Stimulated activated effector memory CD8-positive, alpha-beta T cell treated with anti-CD3 and anti-CD28 coated beads, Interleukin-12 subunit alpha, Interleukin-12 subunit beta, amount 100 ng/mL, for 72 hours (primary cell): ENCODE results near the gene SNPH.
A peak's percentile ranks its signal among the peaks of the same experiment; 100 is the strongest.

Experiments used
- ATAC-seq: fragments of 150-1000 bp; cut with Tn5 transposase; 2 replicates; pipeline ENCODE4 v1.10.0; 2021
- DNase-seq, 2 donors: peaks; one replicate each; pipeline ENCODE4 v3.0.0; 2021 to 2022; ENCODE audit warnings: low spot score in 2 of 2
- H3K27ac Mint-ChIP-seq: one replicate; pipeline ENCODE4 v1.8.0; 2022; ENCODE audit warnings: mild to moderate bottlenecking, mixed read lengths
- H3K36me3 Mint-ChIP-seq: one replicate; pipeline ENCODE4 v1.8.0; 2022; ENCODE audit warnings: mild to moderate bottlenecking, mixed read lengths
- H3K4me1 Mint-ChIP-seq: one replicate; pipeline ENCODE4 v1.8.0; 2022; ENCODE audit warnings: mixed read lengths
- H3K4me3 Mint-ChIP-seq: one replicate; pipeline ENCODE4 v1.8.0; 2022; ENCODE audit warnings: mild to moderate bottlenecking, mixed read lengths
- H3K9me3 Mint-ChIP-seq: one replicate; pipeline ENCODE4 v1.8.0; 2022; ENCODE audit warnings: mixed read lengths

SNPH gene

GRCh38 chr20:1319462-1319861 lies 53.4 kb downstream of the SNPH start:
- H3K36me3 Mint-ChIP-seq = peaks cover 5% of the 10 kb centered on the region
- H3K4me1 Mint-ChIP-seq = peaks cover 10% of the 10 kb centered on the region
- no peak overlapping the region for H3K4me3 Mint-ChIP-seq
- H3K9me3 Mint-ChIP-seq = no peaks in the 10 kb centered on the region
- H3K27ac Mint-ChIP-seq = peak overlapping the region; percentile 61
- no peak for ATAC-seq
- no peak for DNase-seq

- ATAC-seq (no peak), DNase-seq (no peak)
- Mint-ChIP-seq H3K9me3 (no peaks in the 10 kb centered on the region), H3K27ac (no peak overlapping the region), H3K36me3 (peaks cover 5% of the 10 kb centered on the region), H3K4me3 (no peak overlapping the region), H3K4me1 (peaks cover 10% of the 10 kb centered on the region)
These were observed 53.9 kb downstream of the SNPH start for GRCh38 chr20:1320016-1320415.

GRCh38 chr20:1320902-1321653 lies 55.0 kb downstream of the SNPH start:
- Mint-ChIP-seq H3K4me3 (no peak overlapping the region), H3K9me3 (no peaks in the 10 kb centered on the region), H3K4me1 (peaks cover 10% of the 10 kb centered on the region), H3K36me3 (peaks cover 5% of the 10 kb centered on the region), H3K27ac (peak overlapping the region; percentile 85)
- DNase-seq = no peak
- ATAC-seq = no peak

- peak overlapping the region; percentile 85 for H3K27ac Mint-ChIP-seq
- H3K9me3 Mint-ChIP-seq = no peaks in the 10 kb centered on the region
- no peak overlapping the region for H3K4me3 Mint-ChIP-seq
- H3K36me3 Mint-ChIP-seq = peaks cover 5% of the 10 kb centered on the region
- no peak for ATAC-seq
- no peak for DNase-seq
- H3K4me1 Mint-ChIP-seq = peaks cover 10% of the 10 kb centered on the region
These were observed 55.5 kb downstream of the SNPH start for GRCh38 chr20:1321654-1321939.

GRCh38 chr20:1322511-1323245 lies 56.6 kb downstream of the SNPH start:
- DNase-seq = no peak
- no peak overlapping the region for H3K4me3 Mint-ChIP-seq
- no peak for ATAC-seq
- peaks cover 5% of the 10 kb centered on the region for H3K36me3 Mint-ChIP-seq
- H3K27ac Mint-ChIP-seq = peak overlapping the region; percentile 54
- peaks cover 6% of the 10 kb centered on the region for H3K4me1 Mint-ChIP-seq
- no peaks in the 10 kb centered on the region for H3K9me3 Mint-ChIP-seq

- no peak overlapping the region for H3K4me3 Mint-ChIP-seq
- no peaks in the 10 kb centered on the region for H3K4me1 Mint-ChIP-seq
- peak overlapping the region; percentile 54 for H3K27ac Mint-ChIP-seq
- DNase-seq (no peak), ATAC-seq (no peak)
- no peaks in the 10 kb centered on the region for H3K9me3 Mint-ChIP-seq
- peaks cover 5% of the 10 kb centered on the region for H3K36me3 Mint-ChIP-seq
These were observed 57.2 kb downstream of the SNPH start for GRCh38 chr20:1323256-1323655.

GRCh38 chr20:1323830-1324597 lies 57.9 kb downstream of the SNPH start:
- Mint-ChIP-seq H3K4me1 (no peaks in the 10 kb centered on the region), H3K9me3 (no peaks in the 10 kb centered on the region), H3K27ac (no peak overlapping the region), H3K4me3 (no peak overlapping the region), H3K36me3 (peaks cover 5% of the 10 kb centered on the region)
- DNase-seq (no peak), ATAC-seq (no peak)

- ATAC-seq = no peak
- Mint-ChIP-seq H3K27ac (no peak overlapping the region), H3K36me3 (peaks cover 9% of the 10 kb centered on the region), H3K4me3 (no peak overlapping the region), H3K9me3 (no peaks in the 10 kb centered on the region), H3K4me1 (peaks cover 3% of the 10 kb centered on the region)
- no peak for DNase-seq
These were observed 58.6 kb downstream of the SNPH start for GRCh38 chr20:1324598-1325172.

- no peaks in the 10 kb centered on the region for H3K9me3 Mint-ChIP-seq
- DNase-seq (peak; percentile 96 to 100), ATAC-seq (peak; percentile 91)
- H3K4me3 Mint-ChIP-seq = no peak overlapping the region
- no peak overlapping the region for H3K27ac Mint-ChIP-seq
- peaks cover 10% of the 10 kb centered on the region for H3K4me1 Mint-ChIP-seq
- H3K36me3 Mint-ChIP-seq = peaks cover 11% of the 10 kb centered on the region
These were observed 59.3 kb downstream of the SNPH start for GRCh38 chr20:1325173-1326030.

- peaks cover 19% of the 10 kb centered on the region for H3K4me1 Mint-ChIP-seq
- H3K9me3 Mint-ChIP-seq = no peaks in the 10 kb centered on the region
- DNase-seq (peak in 1 of 2 donors; percentile 47), ATAC-seq (no peak)
- peaks cover 10% of the 10 kb centered on the region for H3K36me3 Mint-ChIP-seq
- H3K27ac Mint-ChIP-seq = no peak overlapping the region
- no peak overlapping the region for H3K4me3 Mint-ChIP-seq
These were observed 60.2 kb downstream of the SNPH start for GRCh38 chr20:1326031-1326930.

- Mint-ChIP-seq H3K36me3 (peaks cover 15% of the 10 kb centered on the region), H3K4me3 (no peak overlapping the region), H3K4me1 (peaks cover 29% of the 10 kb centered on the region), H3K9me3 (no peaks in the 10 kb centered on the region), H3K27ac (no peak overlapping the region)
- no peak for ATAC-seq
- peak; percentile 2 to 49 for DNase-seq
These were observed 61.2 kb downstream of the SNPH start for GRCh38 chr20:1327241-1327653.

- Mint-ChIP-seq H3K4me3 (no peak overlapping the region), H3K9me3 (no peaks in the 10 kb centered on the region), H3K27ac (no peak overlapping the region), H3K36me3 (peaks cover 22% of the 10 kb centered on the region), H3K4me1 (peaks cover 35% of the 10 kb centered on the region)
- DNase-seq (peak in 1 of 2 donors; percentile 1), ATAC-seq (no peak)
These were observed 62.0 kb downstream of the SNPH start for GRCh38 chr20:1327827-1328679.

- Mint-ChIP-seq H3K9me3 (no peaks in the 10 kb centered on the region), H3K36me3 (peaks cover 22% of the 10 kb centered on the region), H3K4me3 (no peak within 1 kb of the TSS), H3K27ac (peak within 1 kb of the TSS; percentile 70), H3K4me1 (peaks cover 40% of the 10 kb centered on the region)
- ATAC-seq (no peak), DNase-seq (peak; percentile 1 to 46)
These were observed 62.7 kb downstream of the SNPH start, which contains the start of gene SDCBP2 for GRCh38 chr20:1328680-1329330. Gene SDCBP2 (minus strand): TSS chr20:1329139. CDS start chr20:1320416, 8,723 bp downstream.
